Mesenchymal stem cell (in vitro differentiated cells and primary cell): ENCODE results near the gene C2CD4C.
A peak's percentile ranks its signal among the peaks of the same experiment; 100 is the strongest.
"Not testable (repeated sequence)": the region's sequence is repeated elsewhere in the genome, so short reads cannot be mapped to it uniquely, and the experiment has no call there.

ENCODE experiments used
- DNase-seq: peaks from one replicate; pipeline ENCODE4 v3.0.0-alpha.2; 2013
- H2AFZ ChIP-seq: one replicate; pipeline ENCODE4 v1.6.1; 2013; ENCODE audit warnings: low read depth, mild to moderate bottlenecking, control low read depth, inconsistent platforms, low read length, moderate library complexity
- H2AK5ac ChIP-seq: 2 replicates; pipeline ENCODE4 v1.6.1; 2013; ENCODE audit warnings: low read length, moderate library complexity, mild to moderate bottlenecking, inconsistent platforms; ENCODE audit not compliant: severe bottlenecking
- H2BK120ac ChIP-seq: one replicate; pipeline ENCODE4 v1.6.1; 2013; ENCODE audit warnings: low read depth, mild to moderate bottlenecking, inconsistent platforms, low read length, moderate library complexity
- H2BK12ac ChIP-seq, 2 experiments: one replicate each; pipeline ENCODE4 v1.6.1; 2013; ENCODE audit warnings: inconsistent platforms in 2 of 2, low read length in 2 of 2, mild to moderate bottlenecking in 2 of 2, moderate library complexity in 2 of 2, control low read depth in 1 of 2
- H2BK15ac ChIP-seq: one replicate; pipeline ENCODE4 v1.6.1; 2013; ENCODE audit warnings: mild to moderate bottlenecking, low read depth, inconsistent platforms; ENCODE audit not compliant: poor library complexity, severe bottlenecking
- H2BK5ac ChIP-seq: 2 replicates; pipeline ENCODE4 v1.6.1; 2013; ENCODE audit warnings: low read depth, mild to moderate bottlenecking, low read length, control low read depth, inconsistent platforms; ENCODE audit not compliant: poor library complexity, severe bottlenecking
- H3K14ac ChIP-seq, 2 experiments: one replicate each; pipeline ENCODE4 v1.6.1; 2013; ENCODE audit warnings: inconsistent platforms in 2 of 2, low read length in 2 of 2, control low read depth in 1 of 2, mild to moderate bottlenecking in 1 of 2, moderate library complexity in 1 of 2
- H3K18ac ChIP-seq, 2 experiments: one replicate each; pipeline ENCODE4 v1.6.1; 2013; ENCODE audit warnings: inconsistent platforms in 2 of 2, low read length in 2 of 2, control low read depth in 1 of 2, low read depth in 1 of 2, mild to moderate bottlenecking in 1 of 2
- H3K23ac ChIP-seq, 2 experiments: one replicate each; pipeline ENCODE4 v1.6.1; 2013; ENCODE audit warnings: inconsistent platforms in 2 of 2, low read length in 2 of 2, mild to moderate bottlenecking in 2 of 2, moderate library complexity in 2 of 2, control low read depth in 1 of 2
- H3K27ac ChIP-seq: 2 replicates; pipeline ENCODE4 v1.5.1; 2013; ENCODE audit warnings: mild to moderate bottlenecking, moderate library complexity, low read length, control low read depth, inconsistent platforms; ENCODE audit not compliant: poor library complexity, severe bottlenecking
- H3K27me3 ChIP-seq, 2 experiments: 2 replicates each; pipeline versions ENCODE4 v1.6.1 to v1.7.0; 2013; ENCODE audit warnings: low read length in 2 of 2, mild to moderate bottlenecking in 2 of 2, moderate library complexity in 2 of 2, control low read depth in 1 of 2, inconsistent platforms in 1 of 2; ENCODE audit not compliant: control insufficient read depth in 1 of 2, insufficient read depth in 1 of 2
- H3K36me3 ChIP-seq, 2 experiments: 2 replicates each; pipeline versions ENCODE4 v1.6.1 to v1.7.0; 2013; ENCODE audit warnings: low read length in 2 of 2, control low read depth in 1 of 2, inconsistent platforms in 1 of 2, low read depth in 1 of 2, mild to moderate bottlenecking in 1 of 2; ENCODE audit not compliant: insufficient read depth in 2 of 2, control insufficient read depth in 1 of 2
- H3K4ac ChIP-seq, 2 experiments: one replicate each; pipeline ENCODE4 v1.6.1; 2013; ENCODE audit warnings: inconsistent platforms in 2 of 2, low read length in 2 of 2, mild to moderate bottlenecking in 2 of 2, moderate library complexity in 2 of 2, control low read depth in 1 of 2, low read depth in 1 of 2
- H3K4me1 ChIP-seq: 2 replicates; pipeline ENCODE4 v1.6.1; 2013; ENCODE audit warnings: low read depth, low read length, control low read depth; ENCODE audit not compliant: control insufficient read depth, insufficient read depth
- H3K4me2 ChIP-seq: 2 replicates; pipeline ENCODE4 v1.6.1; 2013; ENCODE audit warnings: low read length, mild to moderate bottlenecking, inconsistent platforms; ENCODE audit not compliant: poor library complexity, severe bottlenecking
- H3K4me3 ChIP-seq, 2 experiments: 2 replicates each; pipeline versions ENCODE4 v1.5.1 to v1.7.0; 2013; ENCODE audit warnings: low read length in 2 of 2, mild to moderate bottlenecking in 2 of 2, control low read depth in 1 of 2, low read depth in 1 of 2; ENCODE audit not compliant: insufficient read depth in 1 of 2
- H3K79me1 ChIP-seq: replicated peaks from 2 replicates; pipeline ENCODE4 v1.6.1; 2013; ENCODE audit warnings: mild to moderate bottlenecking, control low read depth, low read length, inconsistent platforms; ENCODE audit not compliant: poor library complexity, severe bottlenecking
- H3K9ac ChIP-seq: 2 replicates; pipeline ENCODE4 v1.7.0; 2013; ENCODE audit warnings: mild to moderate bottlenecking, low read length, moderate library complexity
- H3K9me3 ChIP-seq: 2 replicates; pipeline ENCODE4 v1.7.0; 2013; ENCODE audit warnings: mild to moderate bottlenecking, low read length; ENCODE audit not compliant: control insufficient read depth
- H4K8ac ChIP-seq: one replicate; pipeline ENCODE4 v1.6.1; 2013; ENCODE audit warnings: inconsistent platforms, mild to moderate bottlenecking, low read length, moderate library complexity
- H4K91ac ChIP-seq: one replicate; pipeline ENCODE4 v1.6.1; 2013; ENCODE audit warnings: mild to moderate bottlenecking, low read length, inconsistent platforms
- WGBS: methylation state at CpG from one replicate; pipeline ENCODE4 v1.1.7; 2013; ENCODE audit warnings: mixed read lengths; 5-methylcytosine and 5-hydroxymethylcytosine counted together

Gene C2CD4C

DNA sequence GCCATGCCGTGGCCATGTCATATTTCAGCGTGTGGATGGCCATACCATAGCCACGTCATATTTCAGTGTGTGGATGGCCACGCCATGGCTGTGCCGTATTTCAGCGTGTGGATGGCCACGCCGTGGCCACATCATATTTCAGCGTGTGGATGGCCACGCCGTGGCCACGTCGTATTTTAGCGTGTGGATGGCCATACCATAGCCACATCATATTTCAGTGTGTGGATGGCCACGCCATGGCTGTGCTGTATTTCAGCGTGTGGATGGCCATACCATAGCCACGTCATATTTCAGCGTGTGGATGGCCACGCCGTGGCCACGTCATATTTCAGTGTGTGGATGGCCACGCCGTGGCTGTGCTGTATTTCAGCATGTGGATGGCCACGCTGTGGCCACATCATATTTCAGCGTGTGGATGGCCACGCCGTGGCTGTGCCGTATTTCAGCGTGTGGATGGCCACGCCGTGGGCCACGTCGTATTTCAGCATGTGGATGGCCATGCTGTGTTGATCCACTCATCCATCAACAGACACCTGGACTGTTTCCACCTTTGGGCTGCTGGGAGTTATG lies 42.0 kb upstream of the C2CD4C start:
- H2AK5ac ChIP-seq, H2BK12ac ChIP-seq, H3K9ac ChIP-seq, H3K27me3 ChIP-seq, H3K18ac ChIP-seq, H3K36me3 ChIP-seq, H3K4me2 ChIP-seq, H4K8ac ChIP-seq, H3K9me3 ChIP-seq, H3K23ac ChIP-seq, H4K91ac ChIP-seq, H2BK15ac ChIP-seq, H2AFZ ChIP-seq, DNase-seq, H3K79me1 ChIP-seq, H3K4ac ChIP-seq, H3K14ac ChIP-seq, H3K27ac ChIP-seq, H2BK5ac ChIP-seq, H3K4me3 ChIP-seq, H3K4me1 ChIP-seq, H2BK120ac ChIP-seq: not testable (repeated sequence)
- WGBS: 97% methylated on average over 33 of the region's 33 CpGs

- no peak overlapping the region for H4K91ac ChIP-seq
- H3K18ac ChIP-seq: no peak overlapping the region
- H3K4me1 ChIP-seq: no peaks in the 10 kb centered on the region
- no peak overlapping the region for H2BK15ac ChIP-seq
- H3K9ac ChIP-seq: no peak overlapping the region
- no peak overlapping the region for H3K14ac ChIP-seq
- H2AFZ ChIP-seq: no peak overlapping the region
- no peak overlapping the region for H2BK120ac ChIP-seq
- H2BK5ac ChIP-seq: no peak overlapping the region
- no peak overlapping the region for H2BK12ac ChIP-seq
- no peak overlapping the region for H4K8ac ChIP-seq
- no peaks in the 10 kb centered on the region for H3K27me3 ChIP-seq
- H3K4me2 ChIP-seq: no peak overlapping the region
- no peak overlapping the region for H2AK5ac ChIP-seq
- no peaks in the 10 kb centered on the region for H3K79me1 ChIP-seq
- WGBS: 94% methylated on average over 20 of the region's 20 CpGs
- no peak for DNase-seq
- no peak overlapping the region for H3K4me3 ChIP-seq
- H3K36me3 ChIP-seq: no peaks in the 10 kb centered on the region
- no peak overlapping the region for H3K23ac ChIP-seq
- no peaks in the 10 kb centered on the region for H3K9me3 ChIP-seq
- no peak overlapping the region for H3K4ac ChIP-seq
- no peak overlapping the region for H3K27ac ChIP-seq
Measured at GRCh38 chr19:449916-450315, 41.0 kb upstream of the C2CD4C start.

- Histone ChIP-seq H3K4me1 (no peaks in the 10 kb centered on the region), H3K27me3 (no peaks in the 10 kb centered on the region), H3K36me3 (no peaks in the 10 kb centered on the region), H3K4me3 (no peak overlapping the region), H3K18ac (peak overlapping the region; percentile 81 to 91), H2BK12ac (peak overlapping the region; percentile 67 to 85), H3K9ac (no peak overlapping the region), H3K4me2 (no peak overlapping the region), H4K91ac (peak overlapping the region; percentile 94), H2BK120ac (peak overlapping the region; percentile 78), H2BK15ac (peak overlapping the region; percentile 40), H2AFZ (no peak overlapping the region), H2AK5ac (no peak overlapping the region), H3K79me1 (no peaks in the 10 kb centered on the region), H3K9me3 (no peaks in the 10 kb centered on the region), H3K27ac (no peak overlapping the region), H4K8ac (peak overlapping the region; percentile 96), H3K4ac (peak overlapping the region; percentile 35 to 44), H2BK5ac (no peak overlapping the region), H3K23ac (peak overlapping the region in 1 of 2 experiments; percentile 43), H3K14ac (peak overlapping the region in 1 of 2 experiments; percentile 58)
- 27% methylated on average over 31 of the region's 31 CpGs for WGBS
- DNase-seq: peak; percentile 85
Measured at GRCh38 chr19:447816-448560, 39.0 kb upstream of the C2CD4C start.

DNA sequence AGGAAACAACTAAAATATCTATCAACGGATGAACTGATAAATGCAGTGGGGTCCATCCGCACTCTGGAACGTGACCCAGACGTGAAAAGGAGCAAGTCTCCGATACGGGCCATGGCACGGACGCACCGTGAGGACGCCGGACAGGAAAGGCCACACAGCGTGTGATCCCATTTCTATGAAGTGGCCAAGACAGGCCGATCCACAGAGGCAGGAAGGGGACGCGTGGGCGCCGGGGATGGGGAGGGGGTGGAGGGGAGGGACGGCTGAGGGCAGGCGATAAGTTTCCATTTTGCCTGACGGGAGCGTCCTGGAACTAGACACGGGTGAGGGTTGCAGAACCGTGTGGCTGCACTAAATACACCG lies 38.1 kb upstream of the C2CD4C start:
- H3K4me1 ChIP-seq: no peaks in the 10 kb centered on the region
- H2AK5ac ChIP-seq: no peak overlapping the region
- H3K9me3 ChIP-seq: no peaks in the 10 kb centered on the region
- no peak for DNase-seq
- no peak overlapping the region for H3K4me2 ChIP-seq
- no peak overlapping the region for H3K27ac ChIP-seq
- H3K9ac ChIP-seq: no peak overlapping the region
- H3K4ac ChIP-seq: no peak overlapping the region
- H4K91ac ChIP-seq: peak overlapping the region; percentile 64
- peak overlapping the region; percentile 56 for H2BK120ac ChIP-seq
- H2AFZ ChIP-seq: no peak overlapping the region
- no peak overlapping the region for H2BK5ac ChIP-seq
- no peak overlapping the region for H3K14ac ChIP-seq
- H4K8ac ChIP-seq: peak overlapping the region; percentile 31
- no peaks in the 10 kb centered on the region for H3K36me3 ChIP-seq
- no peak overlapping the region for H2BK15ac ChIP-seq
- no peaks in the 10 kb centered on the region for H3K27me3 ChIP-seq
- peak overlapping the region; percentile 64 to 77 for H3K18ac ChIP-seq
- H3K4me3 ChIP-seq: no peak overlapping the region
- no peak overlapping the region for H3K23ac ChIP-seq
- peak overlapping the region in 1 of 2 experiments; percentile 95 for H2BK12ac ChIP-seq
- H3K79me1 ChIP-seq: no peaks in the 10 kb centered on the region
- WGBS: 82% methylated on average over 24 of the region's 24 CpGs
